HG02610 (cell line): ENCODE measurements around the gene RGCC.
"Not testable (repeated sequence)": the region's sequence is repeated elsewhere in the genome, so short reads cannot be mapped to it uniquely, and the experiment has no call there.

Source experiments
- ATAC-seq: cut with Tn5 transposase; IDR thresholded peaks from one replicate; pipeline ENCODE4 v1.9.1; 2021; ENCODE audit warnings: mild to moderate bottlenecking, moderate library complexity; ENCODE audit not compliant: unreplicated experiment

Gene RGCC

GRCh38 chr13:41456768-41457588, at the start of gene RGCC:
RGCC (plus strand) TSS chr13:41457550; CDS start chr13:41457708, 158 bp downstream.
- ATAC-seq, result peak; percentile 68

GRCh38 chr13:41408121-41408520, 49.2 kb upstream of the RGCC start:
- no peak for ATAC-seq

- ATAC-seq, result no peak
Observed at GRCh38 chr13:41408746-41409145, 48.6 kb upstream of the RGCC start.

GRCh38 chr13:41409611-41410010, 47.7 kb upstream of the RGCC start:
- no peak for ATAC-seq

GRCh38 chr13:41411060-41411459, 46.3 kb upstream of the RGCC start:
- ATAC-seq, result no peak

GRCh38 chr13:41411522-41411921, 45.8 kb upstream of the RGCC start:
- no peak for ATAC-seq

- ATAC-seq, result no peak
Observed at GRCh38 chr13:41413872-41414271, 43.5 kb upstream of the RGCC start.

- no peak for ATAC-seq
Observed at GRCh38 chr13:41416276-41416675, 41.1 kb upstream of the RGCC start.

- ATAC-seq, result no peak
Observed at GRCh38 chr13:41418027-41418426, 39.3 kb upstream of the RGCC start.

- no peak for ATAC-seq
Observed at GRCh38 chr13:41418731-41419130, 38.6 kb upstream of the RGCC start.

- ATAC-seq, result no peak
Observed at GRCh38 chr13:41419206-41419605, 38.1 kb upstream of the RGCC start.

- ATAC-seq, result no peak
Observed at GRCh38 chr13:41420146-41420545, 37.2 kb upstream of the RGCC start.

GRCh38 chr13:41421330-41421729, 36.0 kb upstream of the RGCC start:
- not testable (repeated sequence) for ATAC-seq

- not testable (repeated sequence) for ATAC-seq
Observed at GRCh38 chr13:41421983-41422382, 35.4 kb upstream of the RGCC start.

GRCh38 chr13:41423259-41423658, 34.1 kb upstream of the RGCC start:
- ATAC-seq, result not testable (repeated sequence)

GRCh38 chr13:41424675-41425074, 32.7 kb upstream of the RGCC start:
- ATAC-seq, result not testable (repeated sequence)

- ATAC-seq, result no peak
Observed at GRCh38 chr13:41426047-41426446, 31.3 kb upstream of the RGCC start.

- no peak for ATAC-seq
Observed at GRCh38 chr13:41427666-41428065, 29.7 kb upstream of the RGCC start.

- ATAC-seq, result no peak
Observed at GRCh38 chr13:41428155-41428554, 29.2 kb upstream of the RGCC start.

- ATAC-seq, result not testable (repeated sequence)
Observed at GRCh38 chr13:41434030-41434429, 23.3 kb upstream of the RGCC start.

- no peak for ATAC-seq
Observed at GRCh38 chr13:41434831-41435520, 22.4 kb upstream of the RGCC start.

GRCh38 chr13:41443969-41444368, 13.4 kb upstream of the RGCC start:
- ATAC-seq, result no peak
